ENCODE data around the gene STK32C. TPM values are rescaled to one million over a fixed set of nuclear protein-coding genes. Genes with fewer than 3 reads are reported as not detected.

The STK32C gene
- total and polyA plus RNA-seq, 8 donors, result 9.9 to 18.2 (median 11.6) TPM

GRCh38 chr10:132241496-132241895 lies 66.3 kb downstream of the STK32C start:
- peaks cover 0 to 3% of the 10 kb centered on the region in 2 donors for H3K36me3 ChIP-seq
- no peaks in the 10 kb centered on the region for H3K4me1 ChIP-seq
- no peaks in the 10 kb centered on the region for H3K27me3 ChIP-seq
- H3K9me3 ChIP-seq, result no peaks in the 10 kb centered on the region
- H3K4me3 ChIP-seq, result no peak overlapping the region
- no peak overlapping the region for H3K27ac ChIP-seq
- TF ChIP-seq CTCF (IDR thresholded peaks at IDR 0.05), result no peak
- intact Hi-C loops (cut with DNase I), result no loop called here
- ATAC-seq, result no peak
- no peak for DNase-seq

GRCh38 chr10:132241086-132241485 lies 66.7 kb downstream of the STK32C start:
- Histone ChIP-seq H3K9me3 (no peaks in the 10 kb centered on the region), H3K4me1 (no peaks in the 10 kb centered on the region), H3K36me3 (peaks cover 0 to 3% of the 10 kb centered on the region in 2 donors), H3K27ac (no peak overlapping the region), H3K4me3 (no peak overlapping the region), H3K27me3 (no peaks in the 10 kb centered on the region)
- DNase-seq (no peak), ATAC-seq (no peak)
- intact Hi-C loops (cut with DNase I), result no loop called here
- no peak for TF ChIP-seq CTCF (IDR thresholded peaks at IDR 0.05)

GRCh38 chr10:132240581-132240980 lies 67.2 kb downstream of the STK32C start:
- H3K27me3 ChIP-seq, result no peaks in the 10 kb centered on the region
- H3K9me3 ChIP-seq, result no peaks in the 10 kb centered on the region
- ATAC-seq (no peak), DNase-seq (no peak)
- no peak for TF ChIP-seq CTCF (IDR thresholded peaks at IDR 0.05)
- intact Hi-C loops (cut with DNase I), result no loop called here
- no peaks in the 10 kb centered on the region for H3K4me1 ChIP-seq
- H3K36me3 ChIP-seq, result peaks cover 0 to 3% of the 10 kb centered on the region in 2 donors
- no peak overlapping the region for H3K4me3 ChIP-seq
- H3K27ac ChIP-seq, result no peak overlapping the region

GRCh38 chr10:132240156-132240555 lies 67.6 kb downstream of the STK32C start:
- no peaks in the 10 kb centered on the region for H3K9me3 ChIP-seq
- TF ChIP-seq CTCF (IDR thresholded peaks at IDR 0.05), result no peak
- no peak overlapping the region for H3K27ac ChIP-seq
- no peak overlapping the region for H3K4me3 ChIP-seq
- peaks cover 0 to 3% of the 10 kb centered on the region in 2 donors for H3K36me3 ChIP-seq
- ATAC-seq (no peak), DNase-seq (peak in 1 of 4 donors; percentile 65)
- no peaks in the 10 kb centered on the region for H3K4me1 ChIP-seq
- intact Hi-C loops (cut with DNase I), result no loop called here
- no peaks in the 10 kb centered on the region for H3K27me3 ChIP-seq

- H3K36me3 ChIP-seq, result peaks cover 0 to 1% of the 10 kb centered on the region in 2 donors
- no peak for TF ChIP-seq CTCF (IDR thresholded peaks at IDR 0.05)
- no peaks in the 10 kb centered on the region for H3K27me3 ChIP-seq
- intact Hi-C loops (cut with DNase I), result no loop called here
- H3K9me3 ChIP-seq, result no peaks in the 10 kb centered on the region
- ATAC-seq (no peak), DNase-seq (peak in 2 of 4 donors; percentile 42 to 62)
- H3K4me3 ChIP-seq, result no peak overlapping the region
- H3K27ac ChIP-seq, result no peak overlapping the region
- no peaks in the 10 kb centered on the region for H3K4me1 ChIP-seq
Observed at GRCh38 chr10:132239126-132240031, 68.4 kb downstream of the STK32C start.

All from left lung (tissue), 10 donors.